ENCODE results near the gene MEX3C.

DNA sequence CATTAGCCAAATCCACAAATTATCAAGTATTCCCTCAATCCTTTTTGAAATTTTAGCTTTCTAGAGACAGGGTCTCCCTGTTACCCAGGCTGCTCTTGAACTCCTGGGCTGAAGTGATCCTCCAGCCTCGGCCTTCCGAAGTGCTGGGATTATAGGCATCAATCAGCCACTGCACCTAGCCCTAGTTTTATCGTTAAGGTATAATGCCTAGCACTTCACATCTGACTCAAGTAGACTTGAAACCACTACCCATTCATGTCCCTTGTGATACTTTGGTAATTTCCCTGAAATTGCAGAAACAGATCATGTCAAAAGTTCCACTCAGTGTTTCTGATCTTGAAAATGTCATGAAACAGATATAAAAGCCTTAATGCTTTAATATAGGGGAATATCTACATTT lies 26.3 kb downstream of the MEX3C start:
- TF ChIP-seq RAD21 (IDR thresholded peaks at IDR 0.05; ENCODE audit: low read length) (no peak), POLR2A (IDR thresholded peaks at IDR 0.05; ENCODE audit: low read depth, low read length) (no peak), RCOR1 (IDR thresholded peaks at IDR 0.05; ENCODE audit: insufficient replicate concordance, low read length) (no peak), RFX5 (IDR thresholded peaks at IDR 0.05; ENCODE audit: low read depth, low read length) (no peak), MAFK (IDR thresholded peaks at IDR 0.05; ENCODE audit: low read depth, low read length) (no peak), MAZ (IDR thresholded peaks at IDR 0.05; ENCODE audit: borderline replicate concordance, low read depth, low read length) (no peak), BHLHE40 (IDR thresholded peaks at IDR 0.05; ENCODE audit: low read depth, low read length) (no peak)
- TF ChIP-seq, protein P1, sequence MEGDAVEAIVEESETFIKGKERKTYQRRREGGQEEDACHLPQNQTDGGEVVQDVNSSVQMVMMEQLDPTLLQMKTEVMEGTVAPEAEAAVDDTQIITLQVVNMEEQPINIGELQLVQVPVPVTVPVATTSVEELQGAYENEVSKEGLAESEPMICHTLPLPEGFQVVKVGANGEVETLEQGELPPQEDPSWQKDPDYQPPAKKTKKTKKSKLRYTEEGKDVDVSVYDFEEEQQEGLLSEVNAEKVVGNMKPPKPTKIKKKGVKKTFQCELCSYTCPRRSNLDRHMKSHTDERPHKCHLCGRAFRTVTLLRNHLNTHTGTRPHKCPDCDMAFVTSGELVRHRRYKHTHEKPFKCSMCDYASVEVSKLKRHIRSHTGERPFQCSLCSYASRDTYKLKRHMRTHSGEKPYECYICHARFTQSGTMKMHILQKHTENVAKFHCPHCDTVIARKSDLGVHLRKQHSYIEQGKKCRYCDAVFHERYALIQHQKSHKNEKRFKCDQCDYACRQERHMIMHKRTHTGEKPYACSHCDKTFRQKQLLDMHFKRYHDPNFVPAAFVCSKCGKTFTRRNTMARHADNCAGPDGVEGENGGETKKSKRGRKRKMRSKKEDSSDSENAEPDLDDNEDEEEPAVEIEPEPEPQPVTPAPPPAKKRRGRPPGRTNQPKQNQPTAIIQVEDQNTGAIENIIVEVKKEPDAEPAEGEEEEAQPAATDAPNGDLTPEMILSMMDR (conservative IDR thresholded peaks at IDR 0.05; ENCODE audit: low read depth, low read length), result no peak
